Right lobe of liver (tissue), 4 donors: ENCODE data around the gene RIC1.

ENCODE experiments used
- CTCF ChIP-seq, 4 donors: fragments of 200-600 bp in 3 of 4; fragments of 450-650 bp in 1 of 4; IDR thresholded peaks; one replicate each; pipeline versions ENCODE4 v1.5.1 to v1.8.0; 2016 to 2022; ENCODE audit warnings: antibody characterized with exemption in 4 of 4, mild to moderate bottlenecking in 2 of 4
- POLR2A ChIP-seq: fragments of 450-650 bp; IDR thresholded peaks from one replicate; pipeline ENCODE4 v1.6.1; 2017; ENCODE audit warnings: antibody characterized with exemption, mild to moderate bottlenecking
- donor health status: DM: no; HTN: no; CAD: no.
- donor health status: DM: no; HTN: no; CAD: no.
- donor health status: DM: no; HTN: yes; CAD: no.

GRCh38 chr9:5587024-5587423, 41.9 kb upstream of the RIC1 start:
- TF ChIP-seq CTCF (IDR thresholded peaks at IDR 0.05): no peak
- no peak for TF ChIP-seq POLR2A
